ENCODE results near the gene EIF4ENIF1.
A peak's percentile ranks its signal among the peaks of the same experiment; 100 is the strongest.
"Not testable (repeated sequence)": the region's sequence is repeated elsewhere in the genome, so short reads cannot be mapped to it uniquely, and the experiment has no call there.

The EIF4ENIF1 gene, protein sequence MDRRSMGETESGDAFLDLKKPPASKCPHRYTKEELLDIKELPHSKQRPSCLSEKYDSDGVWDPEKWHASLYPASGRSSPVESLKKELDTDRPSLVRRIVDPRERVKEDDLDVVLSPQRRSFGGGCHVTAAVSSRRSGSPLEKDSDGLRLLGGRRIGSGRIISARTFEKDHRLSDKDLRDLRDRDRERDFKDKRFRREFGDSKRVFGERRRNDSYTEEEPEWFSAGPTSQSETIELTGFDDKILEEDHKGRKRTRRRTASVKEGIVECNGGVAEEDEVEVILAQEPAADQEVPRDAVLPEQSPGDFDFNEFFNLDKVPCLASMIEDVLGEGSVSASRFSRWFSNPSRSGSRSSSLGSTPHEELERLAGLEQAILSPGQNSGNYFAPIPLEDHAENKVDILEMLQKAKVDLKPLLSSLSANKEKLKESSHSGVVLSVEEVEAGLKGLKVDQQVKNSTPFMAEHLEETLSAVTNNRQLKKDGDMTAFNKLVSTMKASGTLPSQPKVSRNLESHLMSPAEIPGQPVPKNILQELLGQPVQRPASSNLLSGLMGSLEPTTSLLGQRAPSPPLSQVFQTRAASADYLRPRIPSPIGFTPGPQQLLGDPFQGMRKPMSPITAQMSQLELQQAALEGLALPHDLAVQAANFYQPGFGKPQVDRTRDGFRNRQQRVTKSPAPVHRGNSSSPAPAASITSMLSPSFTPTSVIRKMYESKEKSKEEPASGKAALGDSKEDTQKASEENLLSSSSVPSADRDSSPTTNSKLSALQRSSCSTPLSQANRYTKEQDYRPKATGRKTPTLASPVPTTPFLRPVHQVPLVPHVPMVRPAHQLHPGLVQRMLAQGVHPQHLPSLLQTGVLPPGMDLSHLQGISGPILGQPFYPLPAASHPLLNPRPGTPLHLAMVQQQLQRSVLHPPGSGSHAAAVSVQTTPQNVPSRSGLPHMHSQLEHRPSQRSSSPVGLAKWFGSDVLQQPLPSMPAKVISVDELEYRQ

GRCh38 chr22:31489632-31490495 lies at the start of gene EIF4ENIF1:
EIF4ENIF1 (minus strand) TSS chr22:31489842; CDS start chr22:31488718, 1,124 bp downstream.
- peak; percentile 87 for DNase-seq (ENCODE audit: low spot score)

GRCh38 chr22:31538815-31539214 lies 49.2 kb upstream of the EIF4ENIF1 start:
- DNase-seq (ENCODE audit: low spot score), result no peak

GRCh38 chr22:31537019-31537535 lies 47.4 kb upstream of the EIF4ENIF1 start:
- no peak for DNase-seq (ENCODE audit: low spot score)

DNA sequence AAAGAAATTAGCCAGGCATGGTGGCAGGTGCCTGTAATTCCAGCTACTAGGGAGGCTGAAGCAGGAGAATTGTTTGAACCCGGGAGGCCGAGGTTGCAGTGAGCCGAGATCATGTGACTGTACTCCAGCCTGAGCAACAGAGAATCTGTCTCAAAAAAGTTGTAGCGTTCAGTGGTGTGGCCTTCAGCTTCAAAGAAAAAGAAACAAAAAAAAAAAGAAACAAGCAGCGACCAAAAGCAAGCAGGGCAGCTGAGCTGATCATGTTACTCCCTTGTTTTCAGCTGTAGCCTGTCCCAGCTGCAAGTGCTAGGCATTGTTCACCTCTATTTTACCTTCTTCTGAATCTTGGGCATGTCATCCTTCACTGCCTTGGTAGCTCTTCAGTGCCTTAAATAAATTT lies 43.7 kb upstream of the EIF4ENIF1 start:
- no peak for DNase-seq (ENCODE audit: low spot score)

DNA sequence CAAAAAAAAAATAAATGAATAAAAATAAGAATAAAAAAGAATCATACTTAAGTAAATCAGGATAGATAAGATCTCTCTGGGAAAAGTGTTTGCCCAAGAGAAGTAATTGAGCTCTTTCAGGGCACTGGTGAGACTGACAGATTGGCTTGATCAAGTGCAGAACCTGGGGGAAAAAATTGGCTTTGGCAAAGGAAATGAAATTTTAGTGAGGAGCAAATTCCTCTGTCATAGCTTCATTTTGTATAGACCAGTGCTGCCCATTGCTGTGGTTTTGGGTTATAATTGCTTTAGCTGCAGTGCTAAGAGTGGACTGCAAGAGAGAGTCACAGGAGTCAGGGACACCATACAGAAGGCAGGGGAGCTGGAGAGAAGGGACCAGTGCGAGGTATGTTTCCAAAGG lies 42.4 kb upstream of the EIF4ENIF1 start:
- no peak for DNase-seq (ENCODE audit: low spot score)

GRCh38 chr22:31530823-31531195 lies 41.2 kb upstream of the EIF4ENIF1 start:
- no peak for DNase-seq (ENCODE audit: low spot score)

GRCh38 chr22:31526270-31526669 lies 36.6 kb upstream of the EIF4ENIF1 start:
- no peak for DNase-seq (ENCODE audit: low spot score)

- DNase-seq (ENCODE audit: low spot score), result not testable (repeated sequence)
Measured at GRCh38 chr22:31524132-31524531, 34.5 kb upstream of the EIF4ENIF1 start.

DNA sequence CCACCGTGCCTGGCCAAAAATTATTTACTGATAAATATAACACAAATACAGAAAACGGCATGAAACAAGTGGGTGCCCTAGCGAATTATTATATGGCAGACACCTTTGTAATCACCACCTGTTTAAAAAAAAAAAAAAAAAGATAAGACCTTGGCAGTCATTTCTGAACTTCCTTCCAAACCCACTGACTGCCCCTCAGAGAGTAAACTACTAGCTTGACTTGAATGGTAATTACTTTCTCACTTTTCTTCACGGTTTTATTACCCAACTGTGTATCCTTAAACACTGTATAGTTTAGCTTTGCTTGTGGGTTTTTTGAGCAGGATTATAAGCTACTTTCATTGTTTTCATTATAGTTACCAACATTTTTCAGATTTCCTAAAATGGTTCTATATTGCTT lies 30.4 kb upstream of the EIF4ENIF1 start:
- no peak for DNase-seq (ENCODE audit: low spot score)

DNA sequence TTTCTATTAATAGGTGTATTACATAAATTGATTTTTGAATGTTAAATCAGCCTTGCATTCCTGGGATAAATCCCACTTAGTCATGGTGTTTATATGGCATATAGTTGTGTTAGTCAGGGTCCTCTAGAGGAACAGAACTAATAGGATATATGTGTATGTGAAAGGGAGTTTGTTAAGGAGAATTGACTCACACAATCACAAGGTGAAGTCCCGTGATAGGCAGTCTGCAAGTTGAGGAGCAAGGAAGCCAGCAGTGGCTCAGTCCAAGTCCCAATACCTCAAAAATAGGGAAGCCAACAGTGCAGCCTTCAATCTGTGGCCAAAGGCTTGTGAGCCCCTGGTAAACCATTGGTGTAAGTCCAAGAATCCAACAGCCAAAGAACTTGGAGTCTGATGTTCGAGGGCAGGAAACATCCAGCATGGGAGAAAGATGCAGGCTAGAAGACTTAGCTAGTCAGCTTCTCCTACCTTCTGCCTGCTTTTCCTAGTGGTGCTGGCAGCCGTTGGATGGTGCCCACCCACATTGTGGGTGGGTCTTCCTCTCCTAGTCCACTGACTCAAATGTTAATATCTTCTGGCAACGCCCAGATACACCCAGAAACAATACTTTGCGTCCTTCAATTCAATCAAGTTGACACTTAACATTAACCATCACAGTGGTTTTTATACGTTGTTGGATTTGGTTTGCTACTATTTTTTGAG lies 19.6 kb upstream of the EIF4ENIF1 start:
- DNase-seq (ENCODE audit: low spot score), result no peak

DNA sequence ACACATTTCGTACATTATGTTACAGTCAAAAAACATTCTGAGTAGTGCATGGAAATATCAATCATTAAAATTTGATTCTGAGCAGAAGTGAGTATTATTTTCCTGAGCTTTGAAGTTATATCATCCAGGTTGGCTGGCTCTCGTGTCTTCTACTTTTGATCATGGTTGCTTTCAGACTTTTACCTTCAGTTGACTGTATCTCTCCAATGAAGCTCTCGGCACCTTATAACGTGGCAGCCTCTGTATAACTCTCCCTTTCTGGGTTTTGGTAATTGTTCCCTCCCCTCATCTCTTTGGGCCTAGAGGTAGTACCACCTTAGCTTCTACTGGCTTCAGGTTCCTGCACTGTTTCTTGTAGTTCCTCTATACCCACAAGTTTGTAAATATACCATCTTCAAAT lies 18.9 kb upstream of the EIF4ENIF1 start:
- no peak for DNase-seq (ENCODE audit: low spot score)

- DNase-seq (ENCODE audit: low spot score), result not testable (repeated sequence)
Measured at GRCh38 chr22:31507517-31507916, 17.9 kb upstream of the EIF4ENIF1 start.

GRCh38 chr22:31504282-31504681 lies 14.6 kb upstream of the EIF4ENIF1 start:
- no peak for DNase-seq (ENCODE audit: low spot score)

GRCh38 chr22:31503211-31503964 lies 13.7 kb upstream of the EIF4ENIF1 start:
- no peak for DNase-seq (ENCODE audit: low spot score)

GRCh38 chr22:31501738-31502137 lies 12.1 kb upstream of the EIF4ENIF1 start:
- no peak for DNase-seq (ENCODE audit: low spot score)

DNA sequence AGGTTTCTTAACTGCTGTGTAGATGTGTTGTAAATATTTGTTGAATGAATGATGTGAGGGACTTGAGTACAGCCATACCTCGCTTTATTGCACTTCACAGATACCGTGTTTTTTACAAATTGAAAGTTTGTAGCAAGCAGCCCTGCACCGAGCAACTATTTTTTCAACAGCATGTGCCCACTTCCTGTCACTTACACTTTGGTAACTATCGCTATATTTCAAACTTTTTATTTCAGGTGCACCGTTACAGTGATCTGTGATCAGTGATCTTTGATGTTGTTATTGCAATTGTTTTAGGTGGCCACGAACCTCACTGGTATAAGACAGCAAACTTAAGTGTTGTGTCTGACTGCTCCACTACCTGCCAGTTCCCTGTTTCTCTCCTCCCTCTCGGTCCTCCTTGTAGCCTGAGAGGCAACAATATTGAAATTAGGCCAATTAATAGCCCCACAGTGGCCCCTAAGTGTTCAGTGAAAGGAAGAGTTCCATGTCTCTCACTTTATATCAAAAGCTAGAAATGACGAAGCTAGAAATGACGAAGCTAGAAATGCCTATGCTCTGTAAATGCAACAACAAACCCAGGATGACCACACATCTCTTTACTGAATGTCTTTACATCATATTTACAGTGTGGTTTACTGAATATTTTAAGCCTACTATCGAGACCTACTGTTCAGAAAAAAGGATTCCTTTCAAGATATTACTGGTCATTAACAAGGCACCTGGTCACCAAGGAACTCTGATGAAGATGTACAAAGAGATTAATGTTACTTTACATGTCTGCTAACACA lies 7.7 kb upstream of the EIF4ENIF1 start:
- peak; percentile 53 for DNase-seq (ENCODE audit: low spot score)

DNA sequence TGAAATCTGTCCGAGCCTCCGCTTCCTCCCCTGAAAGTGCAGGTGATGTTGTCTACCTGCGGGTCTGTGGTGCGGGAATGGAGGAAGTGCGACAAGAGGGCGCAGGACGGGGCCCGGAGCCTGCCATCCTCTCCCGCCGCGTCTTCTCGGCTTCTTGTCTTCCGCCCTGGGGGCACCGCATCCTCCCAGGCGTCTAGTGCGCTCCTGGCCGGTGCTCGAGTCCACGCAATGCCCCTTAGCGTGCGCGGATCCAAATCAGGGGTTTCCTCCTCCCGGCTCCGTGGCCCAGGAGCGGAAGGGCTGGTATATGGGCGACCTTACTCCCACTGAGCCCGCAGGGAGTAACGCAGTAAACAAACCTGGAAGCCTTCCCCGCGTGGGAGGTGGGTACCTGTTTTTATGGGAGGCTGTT lies 7.1 kb upstream of the EIF4ENIF1 start:
- peak; percentile 24 for DNase-seq (ENCODE audit: low spot score)

- peak; percentile 94 for DNase-seq (ENCODE audit: low spot score)
Measured at GRCh38 chr22:31496007-31496734, 6.5 kb upstream of the EIF4ENIF1 start, which contains the start of gene SFI1. SFI1 (plus strand) TSS chr22:31496536; CDS start chr22:31508285, 11,749 bp downstream.

- no peak for DNase-seq (ENCODE audit: low spot score)
Measured at GRCh38 chr22:31495343-31495742, 5.7 kb upstream of the EIF4ENIF1 start.
